Measurements from ENCODE around the gene TOR3A. TPM values are rescaled to one million over a fixed set of nuclear protein-coding genes. Genes with fewer than 3 reads are reported as not detected.

The TOR3A gene
- total and polyA plus RNA-seq, 10 of the 15 experiments (the other 5 are each of a cell fraction or from before 2014, with no cell fraction given) = 8.6 to 87.9 (median 46.3) TPM

- H3K36me3 ChIP-seq (ENCODE audit: control insufficient read depth in 2 of 2, insufficient read depth in 2 of 2, low read length in 1 of 2) = no peaks in the 10 kb centered on the region
- FAIRE-seq = no peak
- H3K9me3 ChIP-seq (replicated peaks; ENCODE audit: control insufficient read depth, insufficient read depth, low read length) = no peaks in the 10 kb centered on the region; the same call in 2 of the 3 replicates
- DNase-seq (ENCODE audit: low read depth, low spot score) = no peak
- ATAC-seq = no peak
- H3K4me3 ChIP-seq = no peak overlapping the region
- SMC1A ChIA-PET (ENCODE audit: uncharacterized antibody, unreplicated experiment) = interaction anchor here (0.6 to 2.6 kb wide), 4 partner anchors 11 to 271 kb away, joined by 3 to 12 read pairs (median 3); no protein-coding TSS in a partner anchor
- POLR2A ChIA-PET = interaction anchor here (1.4 kb wide), 1 partner anchor 16 kb away, joined by 4 read pairs; no protein-coding TSS in a partner anchor
- RAD21 ChIA-PET (ENCODE audit: unreplicated experiment) = interaction anchor here (1.2 kb wide), 1 partner anchor 40 kb away, joined by 3 read pairs; no protein-coding TSS in a partner anchor
- no peak overlapping the region for H3K27ac ChIP-seq (ENCODE audit: control insufficient read depth, insufficient read depth)
- peaks cover 7% of the 10 kb centered on the region for H3K4me1 ChIP-seq (ENCODE audit: control insufficient read depth, insufficient read depth, low read length)
- H3K27me3 ChIP-seq (replicated peaks in 1 of 2; ENCODE audit: control insufficient read depth in 2 of 2, insufficient read depth in 2 of 2, low read length in 1 of 2) = no peaks in the 10 kb centered on the region
- H3K79me2 ChIP-seq (ENCODE audit: control insufficient read depth, insufficient read depth, low read length) = peaks cover 5% of the 10 kb centered on the region; the same call in 1 of the 2 replicates
- no peaks in the 10 kb centered on the region for H4K20me1 ChIP-seq (ENCODE audit: control insufficient read depth, insufficient read depth)
- CTCF ChIA-PET = interaction anchor here (1.0 to 1.8 kb wide), 4 partner anchors 14 to 511 kb away, joined by 3 to 4 read pairs (median 3); no protein-coding TSS in a partner anchor
- in situ Hi-C loops (cut with MboI) = no loop called here
- no TSS peak for BruUV-seq (replicated peaks)
- H3K4me2 ChIP-seq (ENCODE audit: control insufficient read depth, insufficient read depth) = no peak overlapping the region
- 78% methylated on average over 4 of the region's 4 CpGs for WGBS (ENCODE audit: insufficient coverage, insufficient replicate concordance, low lambda C conversion rate, missing lambda C conversion rate)
- intact Hi-C loops (cut with micrococcal nuclease; ENCODE audit: unreplicated experiment) = no loop called here
- no peak overlapping the region for H2AFZ ChIP-seq (ENCODE audit: control insufficient read depth, low read depth, low read length)
- no peak overlapping the region for H3K9ac ChIP-seq (ENCODE audit: control insufficient read depth, insufficient read depth, low read length)
- TF ChIP-seq MTA2 (IDR thresholded peaks at IDR 0.05; ENCODE audit: low read depth) (no peak), HDAC6 (IDR thresholded peaks at IDR 0.05; ENCODE audit: unreplicated experiment) (no peak), USF2 (IDR thresholded peaks at IDR 0.05; ENCODE audit: borderline replicate concordance, low read depth, low read length) (no peak), SMAD5 (IDR thresholded peaks at IDR 0.05; ENCODE audit: low read depth) (no peak), NFYB (IDR thresholded peaks at IDR 0.05; ENCODE audit: insufficient read depth, low read depth, low read length) (no peak), JUND (IDR thresholded peaks at IDR 0.05; ENCODE audit: low read depth, low read length) (no peak), ZBTB40 (IDR thresholded peaks at IDR 0.05; ENCODE audit: borderline replicate concordance) (no peak), RFX5 (IDR thresholded peaks at IDR 0.05; ENCODE audit: low read depth, low read length) (no peak), GATAD2B (conservative IDR thresholded peaks at IDR 0.05; ENCODE audit: low read depth) (no peak), KLF5 (IDR thresholded peaks at IDR 0.05; ENCODE audit: partially characterized antibody) (no peak), MTA3 (IDR thresholded peaks at IDR 0.05; ENCODE audit: borderline replicate concordance, low read length) (no peak), ZBTB11 (CRISPR knock-in tag; IDR thresholded peaks at IDR 0.05) (no peak), SMARCA5 (IDR thresholded peaks at IDR 0.05) (no peak), HCFC1 (IDR thresholded peaks at IDR 0.05; ENCODE audit: low read length) (no peak), HSF1 (IDR thresholded peaks at IDR 0.05; ENCODE audit: low read depth, low read length) (no peak)
These were observed 38.6 kb upstream of the TOR3A start for GRCh38 chr1:179043266-179043665.
